Measurements from ENCODE around the gene TMEM127. TPM values are rescaled to one million over a fixed set of nuclear protein-coding genes. Genes with fewer than 3 reads are reported as not detected.

Gene TMEM127
- total and polyA plus RNA-seq, 5 donors: 37.0 to 90.0 (median 82.7) TPM

DNA sequence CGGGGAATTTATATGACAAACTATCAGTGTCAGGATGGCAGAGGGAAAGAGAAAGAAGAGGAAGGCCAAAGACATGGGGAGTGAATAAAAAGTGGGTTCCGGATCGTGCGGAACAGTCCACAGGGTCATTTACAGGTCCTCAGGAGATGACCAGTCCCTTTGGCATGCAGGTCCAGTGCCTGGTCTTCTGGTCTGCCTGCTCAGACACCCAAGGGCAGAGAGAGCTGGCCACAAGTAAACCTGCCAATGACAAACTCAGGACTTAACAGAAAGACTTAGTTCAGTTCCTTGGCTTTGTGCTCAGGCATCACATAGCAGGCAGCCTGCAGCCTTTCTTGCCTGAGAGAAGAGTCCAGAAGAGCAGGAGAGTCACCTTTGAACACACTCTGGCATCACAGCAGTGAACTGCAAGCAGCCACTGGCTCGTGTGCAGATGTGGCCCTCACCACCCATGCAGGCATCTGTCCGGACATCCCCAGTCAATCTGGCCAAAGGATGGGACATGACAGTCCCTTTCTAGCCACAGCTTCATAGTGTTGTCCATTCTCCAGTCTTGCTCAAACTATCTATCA is 14.0 kb downstream of the TMEM127 start:
- Histone ChIP-seq H3K9me3 (ENCODE audit: control insufficient read depth, low read length) (no peaks in the 10 kb centered on the region), H3K4me1 (ENCODE audit: control insufficient read depth, insufficient read depth, low read length) (peaks cover 18% of the 10 kb centered on the region), H3K27me3 (ENCODE audit: control insufficient read depth, insufficient read depth) (no peaks in the 10 kb centered on the region), H3K4me3 (ENCODE audit: low read length) (no peak overlapping the region), H3K27ac (ENCODE audit: low read length) (peak overlapping the region; percentile 78)
- 47% methylated on average over 6 of the region's 6 CpGs for WGBS
- peak; percentile 72 to 77 for ATAC-seq
- DNase-seq: peak; percentile 82 to 89 (median 82)
- intact Hi-C loops (cut with DNase I): loop anchor here in 1 of 4 donors (5.0 kb wide), 1 partner anchor 45 kb away; the partner anchor contains the start of gene STARD7

DNA sequence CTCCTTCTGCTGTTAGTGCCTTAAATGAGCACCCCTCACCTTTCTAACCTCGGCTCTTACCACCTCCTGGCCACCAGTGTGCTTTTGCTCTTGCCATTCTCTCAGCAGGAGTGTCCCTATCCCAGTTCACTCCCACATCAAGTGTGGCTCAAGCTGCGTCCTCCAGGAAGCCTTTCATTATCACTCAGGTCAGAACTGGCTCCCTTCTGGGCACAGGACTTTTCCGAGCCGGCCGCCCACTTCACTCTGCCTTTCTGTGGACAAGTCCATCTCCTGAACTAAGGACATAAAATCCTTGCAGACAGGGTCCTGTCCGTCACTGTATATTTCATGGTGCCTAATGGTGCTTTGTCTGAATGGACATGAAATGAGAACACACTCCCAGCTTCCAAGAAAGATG is 15.6 kb downstream of the TMEM127 start:
- intact Hi-C loops (cut with DNase I): loop anchor here in 1 of 4 donors (5.0 kb wide), 1 partner anchor 43 kb away; the partner anchor contains the start of gene STARD7
- no peak overlapping the region for H3K4me3 ChIP-seq (ENCODE audit: low read length)
- H3K27me3 ChIP-seq (ENCODE audit: control insufficient read depth, insufficient read depth): no peaks in the 10 kb centered on the region
- WGBS: 80% methylated on average over 6 of the region's 6 CpGs
- DNase-seq (no peak), ATAC-seq (no peak)
- H3K27ac ChIP-seq (ENCODE audit: low read length): no peak overlapping the region
- H3K4me1 ChIP-seq (ENCODE audit: control insufficient read depth, insufficient read depth, low read length): peaks cover 19% of the 10 kb centered on the region
- no peaks in the 10 kb centered on the region for H3K9me3 ChIP-seq (ENCODE audit: control insufficient read depth, low read length)

DNA sequence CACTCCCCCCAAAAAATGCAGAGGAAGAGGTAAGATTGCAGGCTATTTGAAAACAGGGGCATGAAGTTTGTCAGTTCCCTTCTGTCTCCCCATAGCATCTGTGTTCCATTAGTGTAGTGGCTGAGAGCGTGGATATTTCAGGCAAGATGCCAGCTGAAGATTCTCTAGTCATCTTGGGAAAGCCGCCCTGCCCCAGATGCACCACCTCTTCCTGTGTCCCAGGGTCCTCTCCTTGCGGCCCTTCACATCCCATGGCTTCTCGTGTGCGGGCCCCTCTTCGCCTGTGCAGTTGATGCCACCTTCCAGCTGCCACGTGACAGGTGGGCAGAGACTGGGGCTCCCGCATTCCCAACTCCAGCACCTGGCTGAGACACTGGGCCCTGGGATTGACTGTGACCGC is 16.1 kb downstream of the TMEM127 start:
- Histone ChIP-seq H3K27ac (ENCODE audit: low read length) (no peak overlapping the region), H3K9me3 (ENCODE audit: control insufficient read depth, low read length) (no peaks in the 10 kb centered on the region), H3K4me3 (ENCODE audit: low read length) (no peak overlapping the region), H3K27me3 (ENCODE audit: control insufficient read depth, insufficient read depth) (no peaks in the 10 kb centered on the region), H3K4me1 (ENCODE audit: control insufficient read depth, insufficient read depth, low read length) (peaks cover 16% of the 10 kb centered on the region)
- ATAC-seq: no peak
- DNase-seq: no peak
- WGBS: 78% methylated on average over 9 of the region's 9 CpGs
- intact Hi-C loops (cut with DNase I): loop anchor here in 1 of 4 donors (5.0 kb wide), 1 partner anchor 42 kb away; the partner anchor contains the start of gene STARD7

- H3K9me3 ChIP-seq (ENCODE audit: control insufficient read depth, low read length): no peaks in the 10 kb centered on the region
- intact Hi-C loops (cut with DNase I): no loop called here
- H3K27me3 ChIP-seq (ENCODE audit: control insufficient read depth, insufficient read depth): no peaks in the 10 kb centered on the region
- 94% methylated on average over 4 of the region's 4 CpGs for WGBS
- H3K4me1 ChIP-seq (ENCODE audit: control insufficient read depth, insufficient read depth, low read length): peaks cover 9% of the 10 kb centered on the region
- DNase-seq (no peak), ATAC-seq (no peak)
- H3K27ac ChIP-seq (ENCODE audit: low read length): no peak overlapping the region
- H3K4me3 ChIP-seq (ENCODE audit: low read length): no peak overlapping the region
Measured at GRCh38 chr2:96248624-96249023, 17.2 kb downstream of the TMEM127 start.

GRCh38 chr2:96247896-96248295 is 17.9 kb downstream of the TMEM127 start:
- Histone ChIP-seq H3K4me3 (ENCODE audit: low read length) (no peak overlapping the region), H3K27me3 (ENCODE audit: control insufficient read depth, insufficient read depth) (no peaks in the 10 kb centered on the region), H3K4me1 (ENCODE audit: control insufficient read depth, insufficient read depth, low read length) (peaks cover 5% of the 10 kb centered on the region), H3K9me3 (ENCODE audit: control insufficient read depth, low read length) (no peaks in the 10 kb centered on the region), H3K27ac (ENCODE audit: low read length) (no peak overlapping the region)
- WGBS: 89% methylated on average over 5 of the region's 5 CpGs
- DNase-seq: no peak
- intact Hi-C loops (cut with DNase I): no loop called here
- no peak for ATAC-seq

GRCh38 chr2:96247009-96247408 is 18.8 kb downstream of the TMEM127 start:
- Histone ChIP-seq H3K4me3 (ENCODE audit: low read length) (no peak overlapping the region), H3K9me3 (ENCODE audit: control insufficient read depth, low read length) (no peaks in the 10 kb centered on the region), H3K27me3 (ENCODE audit: control insufficient read depth, insufficient read depth) (no peaks in the 10 kb centered on the region), H3K27ac (ENCODE audit: low read length) (no peak overlapping the region), H3K4me1 (ENCODE audit: control insufficient read depth, insufficient read depth, low read length) (peaks cover 8% of the 10 kb centered on the region)
- DNase-seq (no peak), ATAC-seq (peak in 1 of 2 donors; percentile 45)
- intact Hi-C loops (cut with DNase I): no loop called here
- WGBS: 74% methylated on average over 3 of the region's 3 CpGs

GRCh38 chr2:96245609-96246390 is 20.0 kb downstream of the TMEM127 start:
- intact Hi-C loops (cut with DNase I): no loop called here
- H3K27me3 ChIP-seq (ENCODE audit: control insufficient read depth, insufficient read depth): no peaks in the 10 kb centered on the region
- H3K4me3 ChIP-seq (ENCODE audit: low read length): no peak overlapping the region
- ATAC-seq (peak in 1 of 2 donors; percentile 43), DNase-seq (no peak)
- no peak overlapping the region for H3K27ac ChIP-seq (ENCODE audit: low read length)
- no peaks in the 10 kb centered on the region for H3K9me3 ChIP-seq (ENCODE audit: control insufficient read depth, low read length)
- H3K4me1 ChIP-seq (ENCODE audit: control insufficient read depth, insufficient read depth, low read length): peaks cover 9% of the 10 kb centered on the region
- 77% methylated on average over 8 of the region's 8 CpGs for WGBS

GRCh38 chr2:96243843-96244242 is 22.0 kb downstream of the TMEM127 start:
- Histone ChIP-seq H3K27ac (ENCODE audit: low read length) (no peak overlapping the region), H3K9me3 (ENCODE audit: control insufficient read depth, low read length) (no peaks in the 10 kb centered on the region), H3K27me3 (ENCODE audit: control insufficient read depth, insufficient read depth) (no peaks in the 10 kb centered on the region), H3K4me3 (ENCODE audit: low read length) (no peak overlapping the region), H3K4me1 (ENCODE audit: control insufficient read depth, insufficient read depth, low read length) (peaks cover 13% of the 10 kb centered on the region)
- intact Hi-C loops (cut with DNase I): no loop called here
- WGBS: 91% methylated on average over 5 of the region's 5 CpGs
- no peak for DNase-seq
- ATAC-seq: no peak

- no peaks in the 10 kb centered on the region for H3K9me3 ChIP-seq (ENCODE audit: control insufficient read depth, low read length)
- H3K27me3 ChIP-seq (ENCODE audit: control insufficient read depth, insufficient read depth): no peaks in the 10 kb centered on the region
- intact Hi-C loops (cut with DNase I): no loop called here
- peaks cover 13% of the 10 kb centered on the region for H3K4me1 ChIP-seq (ENCODE audit: control insufficient read depth, insufficient read depth, low read length)
- no peak overlapping the region for H3K4me3 ChIP-seq (ENCODE audit: low read length)
- DNase-seq (peak in 2 of 3 donors; percentile 50 to 59), ATAC-seq (peak; percentile 65 to 79)
- H3K27ac ChIP-seq (ENCODE audit: low read length): peak overlapping the region; percentile 16
- 61% methylated on average over 5 of the region's 5 CpGs for WGBS
Measured at GRCh38 chr2:96241900-96242611, 23.7 kb downstream of the TMEM127 start.

- intact Hi-C loops (cut with DNase I): no loop called here
- peaks cover 13% of the 10 kb centered on the region for H3K4me1 ChIP-seq (ENCODE audit: control insufficient read depth, insufficient read depth, low read length)
- no peaks in the 10 kb centered on the region for H3K27me3 ChIP-seq (ENCODE audit: control insufficient read depth, insufficient read depth)
- ATAC-seq (no peak), DNase-seq (no peak)
- H3K9me3 ChIP-seq (ENCODE audit: control insufficient read depth, low read length): no peaks in the 10 kb centered on the region
- WGBS: 89% methylated on average over 2 of the region's 2 CpGs
- H3K27ac ChIP-seq (ENCODE audit: low read length): no peak overlapping the region
- H3K4me3 ChIP-seq (ENCODE audit: low read length): no peak overlapping the region
Measured at GRCh38 chr2:96241227-96241626, 24.6 kb downstream of the TMEM127 start.

Data from right cardiac atrium (tissue), 5 donors.